ENCODE results near the gene DNAH10. TPM values are rescaled to one million over a fixed set of nuclear protein-coding genes. Genes with fewer than 3 reads are reported as not detected.

DNAH10 gene
- total RNA-seq, 1 experiment from 2014 or later: 0.17 TPM

DNA sequence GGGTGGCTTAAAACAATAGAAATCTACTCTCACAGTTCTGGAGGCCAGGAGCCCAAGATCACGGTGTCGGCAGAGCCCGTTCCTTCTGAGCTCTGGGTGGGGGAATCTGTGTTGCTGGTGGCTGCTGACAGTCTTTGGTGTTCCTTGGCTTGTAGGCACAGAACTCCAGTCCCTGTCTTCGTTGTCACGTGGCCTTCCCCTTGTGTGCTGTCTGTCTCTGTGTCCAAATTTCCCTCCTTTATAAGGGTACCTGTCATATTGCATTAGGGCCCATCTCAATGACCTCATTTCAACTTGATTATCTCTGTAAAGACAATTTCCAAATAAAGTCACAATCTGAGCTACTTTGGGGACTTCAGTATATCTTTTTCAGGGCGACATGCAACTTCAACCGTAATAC is 128.9 kb downstream of the DNAH10 start:
- no peaks in the 10 kb centered on the region for H3K79me2 ChIP-seq (ENCODE audit: insufficient read depth, low read length)
- Mint-ChIP-seq H3K27ac (no peak overlapping the region), H3K9me3 (no peaks in the 10 kb centered on the region), H3K36me3 (ENCODE audit: insufficient read depth in 1 of 3, low read depth in 3 of 3) (no peaks in the 10 kb centered on the region), H3K4me1 (peaks cover 17 to 18% of the 10 kb centered on the region in 2 experiments), H3K4me3 (no peak overlapping the region), H3K27me3 (ENCODE audit: low read depth) (peaks cover 79% of the 10 kb centered on the region)
- H2BK20ac ChIP-seq (ENCODE audit: low read depth, low read length, poor library complexity, severe bottlenecking): no peak overlapping the region
- no peak overlapping the region for H3K4me2 ChIP-seq (ENCODE audit: insufficient read depth, insufficient read length, low read length)
- no peaks in the 10 kb centered on the region for H3K9me3 ChIP-seq (ENCODE audit: control insufficient read depth, low read depth, low read length)
- no peaks in the 10 kb centered on the region for H3K4me1 ChIP-seq (ENCODE audit: insufficient read depth, low read length)
- H4K8ac ChIP-seq (replicated peaks; ENCODE audit: insufficient read length, low read depth, low read length): no peak overlapping the region
- no peak overlapping the region for H2AK5ac ChIP-seq (ENCODE audit: insufficient read length, low read length)
- no peak overlapping the region for H4K91ac ChIP-seq (ENCODE audit: insufficient read length, low read depth, low read length)
- no peak overlapping the region; the same call in 1 of the 2 replicates for H3K14ac ChIP-seq (ENCODE audit: insufficient read depth, low read length)
- WGBS (ENCODE audit: extremely low coverage, insufficient read length, low lambda C conversion rate): no CpG with 5 or more reads among the region's 7 CpGs
- no peak overlapping the region for H3T11ph ChIP-seq (ENCODE audit: low read length)
- no peak overlapping the region for H2BK120ac ChIP-seq (ENCODE audit: low read depth, low read length, poor library complexity, severe bottlenecking)
- H3K56ac ChIP-seq (ENCODE audit: insufficient read length, low read depth, low read length): no peak overlapping the region
- H2BK5ac ChIP-seq (ENCODE audit: insufficient read length, low read length): no peak overlapping the region
- H3K23ac ChIP-seq (ENCODE audit: insufficient read length, low read depth, low read length): no peak overlapping the region
- no peak overlapping the region for H3K18ac ChIP-seq (ENCODE audit: insufficient read length, low read depth, low read length)
- H3K4ac ChIP-seq (ENCODE audit: low read depth, low read length): no peak overlapping the region
- TF ChIP-seq, protein P1, sequence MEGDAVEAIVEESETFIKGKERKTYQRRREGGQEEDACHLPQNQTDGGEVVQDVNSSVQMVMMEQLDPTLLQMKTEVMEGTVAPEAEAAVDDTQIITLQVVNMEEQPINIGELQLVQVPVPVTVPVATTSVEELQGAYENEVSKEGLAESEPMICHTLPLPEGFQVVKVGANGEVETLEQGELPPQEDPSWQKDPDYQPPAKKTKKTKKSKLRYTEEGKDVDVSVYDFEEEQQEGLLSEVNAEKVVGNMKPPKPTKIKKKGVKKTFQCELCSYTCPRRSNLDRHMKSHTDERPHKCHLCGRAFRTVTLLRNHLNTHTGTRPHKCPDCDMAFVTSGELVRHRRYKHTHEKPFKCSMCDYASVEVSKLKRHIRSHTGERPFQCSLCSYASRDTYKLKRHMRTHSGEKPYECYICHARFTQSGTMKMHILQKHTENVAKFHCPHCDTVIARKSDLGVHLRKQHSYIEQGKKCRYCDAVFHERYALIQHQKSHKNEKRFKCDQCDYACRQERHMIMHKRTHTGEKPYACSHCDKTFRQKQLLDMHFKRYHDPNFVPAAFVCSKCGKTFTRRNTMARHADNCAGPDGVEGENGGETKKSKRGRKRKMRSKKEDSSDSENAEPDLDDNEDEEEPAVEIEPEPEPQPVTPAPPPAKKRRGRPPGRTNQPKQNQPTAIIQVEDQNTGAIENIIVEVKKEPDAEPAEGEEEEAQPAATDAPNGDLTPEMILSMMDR (conservative IDR thresholded peaks at IDR 0.05): no peak
- no peak overlapping the region for H3K9ac ChIP-seq (ENCODE audit: extremely low read depth, insufficient read length, low read length)
- H4K20me1 ChIP-seq (ENCODE audit: control insufficient read depth, insufficient read depth, insufficient read length): no peaks in the 10 kb centered on the region
- H3K27ac ChIP-seq (ENCODE audit: insufficient read length, low read depth, low read length): no peak overlapping the region
- no peaks in the 10 kb centered on the region for H3K79me1 ChIP-seq (ENCODE audit: insufficient read depth, low read depth, low read length, poor library complexity, severe bottlenecking)
- no peak overlapping the region for H2BK12ac ChIP-seq (ENCODE audit: insufficient read length, low read depth, low read length)
- no peak overlapping the region for H4K5ac ChIP-seq (ENCODE audit: insufficient read length, low read depth, low read length)
- H3K23me2 ChIP-seq (ENCODE audit: insufficient read length, low read depth, low read length, poor library complexity, severe bottlenecking): no peaks in the 10 kb centered on the region
- no peak overlapping the region for H2AFZ ChIP-seq (ENCODE audit: low read length)
- H2BK15ac ChIP-seq (ENCODE audit: low read depth, low read length): no peak overlapping the region
- no peak for DNase-seq
- H3K27me3 ChIP-seq (ENCODE audit: insufficient read depth, low read length): no peaks in the 10 kb centered on the region

Data from H9 (cell line).